ENCODE results near the gene GZMA.

DNA sequence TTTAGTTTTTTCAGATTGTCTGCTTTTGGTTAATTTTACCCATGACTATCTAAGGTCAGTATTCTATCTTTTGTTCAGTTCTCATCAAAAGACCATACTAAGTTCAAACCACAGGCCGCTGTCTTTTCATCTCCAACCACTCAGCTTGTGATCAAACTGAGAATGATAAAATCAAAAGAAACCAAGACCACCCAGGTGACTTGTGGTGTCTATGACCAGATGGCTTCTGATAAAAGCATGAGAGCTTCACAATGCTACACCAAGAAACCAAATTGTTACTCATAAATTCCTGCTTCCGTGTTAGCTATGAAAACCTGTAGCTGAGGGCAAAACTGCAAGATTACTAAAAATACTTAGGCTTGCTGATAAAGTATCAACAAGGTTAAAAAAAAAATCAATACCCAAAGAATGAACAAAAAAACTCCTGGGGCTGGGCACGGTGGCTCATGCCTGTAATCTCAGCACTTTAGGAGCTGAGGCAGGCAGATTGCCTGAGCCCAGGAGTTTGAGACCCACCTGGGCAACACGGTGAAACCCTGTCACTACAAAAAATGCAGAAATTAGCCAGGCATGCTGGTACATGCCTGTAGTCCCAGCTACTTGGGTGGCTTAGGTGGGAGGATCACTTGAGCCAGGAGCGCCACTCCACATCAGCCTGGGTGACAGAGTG, 31.7 kb downstream of the GZMA start:
- TF ChIP-seq CTCF (IDR thresholded peaks at IDR 0.05; ENCODE audit: poor library complexity) (no peak), EZH2 (IDR thresholded peaks at IDR 0.05; ENCODE audit: borderline replicate concordance) (no peak), EZH2phosphoT487 (IDR thresholded peaks at IDR 0.05; ENCODE audit: low read depth, severe bottlenecking, unreplicated experiment) (no peak)

Data from hepatocyte (in vitro differentiated cells).